Keratinocyte (primary cell): ENCODE results near the gene RAE1.

Source experiments
- EZH2 ChIP-seq: IDR thresholded peaks from one replicate; pipeline ENCODE4 v1.6.1; 2012; ENCODE audit warnings: inconsistent platforms, mild to moderate bottlenecking, low read length, moderate library complexity
- TF ChIP-seq, protein P1 (sequence below), 3 experiments: IDR thresholded peaks in 1 of 3; conservative IDR thresholded peaks in 1 of 3; optimal IDR thresholded peaks in 1 of 3; 2 replicates in 2 of 3; 3 replicates in 1 of 3; pipeline versions ENCODE3 to v1.5.1; 2011; ENCODE audit warnings: low read length in 3 of 3, mild to moderate bottlenecking in 3 of 3, moderate library complexity in 2 of 3, control low read depth in 1 of 3, inconsistent platforms in 1 of 3; ENCODE audit not compliant: insufficient read depth in 2 of 3; ENCODE audit errors: extremely low read depth in 1 of 3

DNA sequence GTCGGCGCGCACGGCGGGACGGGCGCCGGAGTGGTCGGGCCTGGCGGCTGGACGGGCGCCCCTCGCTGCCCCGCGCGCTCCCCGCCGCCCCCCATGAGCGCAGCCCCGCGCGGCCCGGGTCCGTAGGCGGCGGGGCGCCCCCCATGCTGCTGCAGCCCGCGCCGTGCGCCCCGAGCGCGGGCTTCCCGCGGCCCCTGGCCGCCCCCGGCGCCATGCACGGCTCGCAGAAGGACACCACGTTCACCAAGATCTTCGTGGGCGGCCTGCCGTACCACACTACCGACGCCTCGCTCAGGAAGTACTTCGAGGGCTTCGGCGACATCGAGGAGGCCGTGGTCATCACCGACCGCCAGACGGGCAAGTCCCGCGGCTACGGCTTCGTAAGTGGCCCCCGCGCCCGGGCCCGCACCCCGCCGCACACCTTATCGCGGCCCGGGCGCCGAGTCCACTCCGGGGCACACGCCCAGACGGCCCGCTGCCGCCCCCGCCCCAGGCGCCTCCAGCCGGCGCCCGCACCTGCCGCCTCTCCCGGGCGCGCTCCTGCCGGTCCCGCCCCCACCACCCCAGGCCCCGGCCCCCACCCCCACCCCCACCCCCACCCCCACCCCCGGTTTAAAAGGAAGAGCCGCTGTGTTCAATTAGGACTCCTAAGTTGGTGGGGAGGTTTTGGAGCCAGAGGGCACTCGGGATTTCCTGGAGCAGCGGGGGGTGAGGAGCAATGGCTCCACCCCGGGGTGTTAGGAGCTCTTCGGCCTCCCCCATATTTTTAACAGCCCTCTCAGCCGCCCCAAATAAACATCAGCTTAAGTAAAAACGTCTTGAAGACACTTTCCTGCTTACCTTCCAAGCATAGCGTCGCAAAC, 40.6 kb downstream of the RAE1 start:
- TF ChIP-seq, protein P1, sequence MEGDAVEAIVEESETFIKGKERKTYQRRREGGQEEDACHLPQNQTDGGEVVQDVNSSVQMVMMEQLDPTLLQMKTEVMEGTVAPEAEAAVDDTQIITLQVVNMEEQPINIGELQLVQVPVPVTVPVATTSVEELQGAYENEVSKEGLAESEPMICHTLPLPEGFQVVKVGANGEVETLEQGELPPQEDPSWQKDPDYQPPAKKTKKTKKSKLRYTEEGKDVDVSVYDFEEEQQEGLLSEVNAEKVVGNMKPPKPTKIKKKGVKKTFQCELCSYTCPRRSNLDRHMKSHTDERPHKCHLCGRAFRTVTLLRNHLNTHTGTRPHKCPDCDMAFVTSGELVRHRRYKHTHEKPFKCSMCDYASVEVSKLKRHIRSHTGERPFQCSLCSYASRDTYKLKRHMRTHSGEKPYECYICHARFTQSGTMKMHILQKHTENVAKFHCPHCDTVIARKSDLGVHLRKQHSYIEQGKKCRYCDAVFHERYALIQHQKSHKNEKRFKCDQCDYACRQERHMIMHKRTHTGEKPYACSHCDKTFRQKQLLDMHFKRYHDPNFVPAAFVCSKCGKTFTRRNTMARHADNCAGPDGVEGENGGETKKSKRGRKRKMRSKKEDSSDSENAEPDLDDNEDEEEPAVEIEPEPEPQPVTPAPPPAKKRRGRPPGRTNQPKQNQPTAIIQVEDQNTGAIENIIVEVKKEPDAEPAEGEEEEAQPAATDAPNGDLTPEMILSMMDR (optimal IDR thresholded peaks at IDR 0.05 in 1 of 3, IDR thresholded peaks at IDR 0.05 in 1 of 3, conservative IDR thresholded peaks at IDR 0.05 in 1 of 3; ENCODE audit: extremely low read depth in 1 of 3, insufficient read depth in 2 of 3, low read length in 3 of 3): no peak
- no peak for TF ChIP-seq EZH2
